ENCODE measurements around the gene LUC7L2. TPM values are rescaled to one million over a fixed set of nuclear protein-coding genes. Genes with fewer than 3 reads are reported as not detected.

LUC7L2 gene
- total RNA-seq, 1 experiment from 2014 or later: 94.4 TPM

DNA sequence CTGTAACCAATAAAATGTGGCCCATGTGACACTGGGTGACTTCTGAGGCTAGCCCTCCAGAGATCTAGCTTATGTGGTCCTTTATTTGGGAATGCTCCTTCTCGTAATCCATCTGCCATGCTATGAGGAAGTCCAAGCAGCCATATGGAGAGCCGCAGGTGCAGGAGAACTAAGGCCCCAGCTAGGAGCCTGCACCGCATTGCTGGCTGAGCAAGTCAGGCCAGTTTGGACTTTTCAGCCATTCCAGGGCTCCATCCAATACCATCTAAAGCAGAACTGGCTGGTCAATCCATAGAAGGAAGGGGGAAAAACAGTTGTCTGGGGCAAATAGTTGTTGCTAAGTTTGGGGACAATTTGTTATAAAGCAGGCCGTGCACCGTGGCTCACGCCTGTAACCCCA lies 91.2 kb downstream of the LUC7L2 start (continued):
- TF ChIP-seq, protein P1, sequence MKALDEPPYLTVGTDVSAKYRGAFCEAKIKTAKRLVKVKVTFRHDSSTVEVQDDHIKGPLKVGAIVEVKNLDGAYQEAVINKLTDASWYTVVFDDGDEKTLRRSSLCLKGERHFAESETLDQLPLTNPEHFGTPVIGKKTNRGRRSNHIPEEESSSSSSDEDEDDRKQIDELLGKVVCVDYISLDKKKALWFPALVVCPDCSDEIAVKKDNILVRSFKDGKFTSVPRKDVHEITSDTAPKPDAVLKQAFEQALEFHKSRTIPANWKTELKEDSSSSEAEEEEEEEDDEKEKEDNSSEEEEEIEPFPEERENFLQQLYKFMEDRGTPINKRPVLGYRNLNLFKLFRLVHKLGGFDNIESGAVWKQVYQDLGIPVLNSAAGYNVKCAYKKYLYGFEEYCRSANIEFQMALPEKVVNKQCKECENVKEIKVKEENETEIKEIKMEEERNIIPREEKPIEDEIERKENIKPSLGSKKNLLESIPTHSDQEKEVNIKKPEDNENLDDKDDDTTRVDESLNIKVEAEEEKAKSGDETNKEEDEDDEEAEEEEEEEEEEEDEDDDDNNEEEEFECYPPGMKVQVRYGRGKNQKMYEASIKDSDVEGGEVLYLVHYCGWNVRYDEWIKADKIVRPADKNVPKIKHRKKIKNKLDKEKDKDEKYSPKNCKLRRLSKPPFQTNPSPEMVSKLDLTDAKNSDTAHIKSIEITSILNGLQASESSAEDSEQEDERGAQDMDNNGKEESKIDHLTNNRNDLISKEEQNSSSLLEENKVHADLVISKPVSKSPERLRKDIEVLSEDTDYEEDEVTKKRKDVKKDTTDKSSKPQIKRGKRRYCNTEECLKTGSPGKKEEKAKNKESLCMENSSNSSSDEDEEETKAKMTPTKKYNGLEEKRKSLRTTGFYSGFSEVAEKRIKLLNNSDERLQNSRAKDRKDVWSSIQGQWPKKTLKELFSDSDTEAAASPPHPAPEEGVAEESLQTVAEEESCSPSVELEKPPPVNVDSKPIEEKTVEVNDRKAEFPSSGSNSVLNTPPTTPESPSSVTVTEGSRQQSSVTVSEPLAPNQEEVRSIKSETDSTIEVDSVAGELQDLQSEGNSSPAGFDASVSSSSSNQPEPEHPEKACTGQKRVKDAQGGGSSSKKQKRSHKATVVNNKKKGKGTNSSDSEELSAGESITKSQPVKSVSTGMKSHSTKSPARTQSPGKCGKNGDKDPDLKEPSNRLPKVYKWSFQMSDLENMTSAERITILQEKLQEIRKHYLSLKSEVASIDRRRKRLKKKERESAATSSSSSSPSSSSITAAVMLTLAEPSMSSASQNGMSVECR (CRISPR knock-in tag; IDR thresholded peaks at IDR 0.05; ENCODE audit: borderline replicate concordance): no peak
- no peak for TF ChIP-seq ZNF423 (CRISPR knock-in tag; IDR thresholded peaks at IDR 0.05)
- TF ChIP-seq, protein P2, sequence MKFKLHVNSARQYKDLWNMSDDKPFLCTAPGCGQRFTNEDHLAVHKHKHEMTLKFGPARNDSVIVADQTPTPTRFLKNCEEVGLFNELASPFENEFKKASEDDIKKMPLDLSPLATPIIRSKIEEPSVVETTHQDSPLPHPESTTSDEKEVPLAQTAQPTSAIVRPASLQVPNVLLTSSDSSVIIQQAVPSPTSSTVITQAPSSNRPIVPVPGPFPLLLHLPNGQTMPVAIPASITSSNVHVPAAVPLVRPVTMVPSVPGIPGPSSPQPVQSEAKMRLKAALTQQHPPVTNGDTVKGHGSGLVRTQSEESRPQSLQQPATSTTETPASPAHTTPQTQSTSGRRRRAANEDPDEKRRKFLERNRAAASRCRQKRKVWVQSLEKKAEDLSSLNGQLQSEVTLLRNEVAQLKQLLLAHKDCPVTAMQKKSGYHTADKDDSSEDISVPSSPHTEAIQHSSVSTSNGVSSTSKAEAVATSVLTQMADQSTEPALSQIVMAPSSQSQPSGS (CRISPR knock-in tag; IDR thresholded peaks at IDR 0.05; ENCODE audit: borderline replicate concordance, low read depth): no peak
- no peak for TF ChIP-seq PRRX2 (CRISPR knock-in tag; IDR thresholded peaks at IDR 0.05)
- TF ChIP-seq, protein P3, sequence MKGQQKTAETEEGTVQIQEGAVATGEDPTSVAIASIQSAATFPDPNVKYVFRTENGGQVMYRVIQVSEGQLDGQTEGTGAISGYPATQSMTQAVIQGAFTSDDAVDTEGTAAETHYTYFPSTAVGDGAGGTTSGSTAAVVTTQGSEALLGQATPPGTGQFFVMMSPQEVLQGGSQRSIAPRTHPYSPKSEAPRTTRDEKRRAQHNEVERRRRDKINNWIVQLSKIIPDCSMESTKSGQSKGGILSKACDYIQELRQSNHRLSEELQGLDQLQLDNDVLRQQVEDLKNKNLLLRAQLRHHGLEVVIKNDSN (CRISPR knock-in tag; IDR thresholded peaks at IDR 0.05): no peak
- no peak for TF ChIP-seq ZNF396 (CRISPR knock-in tag; IDR thresholded peaks at IDR 0.05; ENCODE audit: borderline replicate concordance)
- no peak for TF ChIP-seq ETV6 (CRISPR knock-in tag; IDR thresholded peaks at IDR 0.05)
- TF ChIP-seq ZNF671 (CRISPR knock-in tag; IDR thresholded peaks at IDR 0.05): no peak

DNA sequence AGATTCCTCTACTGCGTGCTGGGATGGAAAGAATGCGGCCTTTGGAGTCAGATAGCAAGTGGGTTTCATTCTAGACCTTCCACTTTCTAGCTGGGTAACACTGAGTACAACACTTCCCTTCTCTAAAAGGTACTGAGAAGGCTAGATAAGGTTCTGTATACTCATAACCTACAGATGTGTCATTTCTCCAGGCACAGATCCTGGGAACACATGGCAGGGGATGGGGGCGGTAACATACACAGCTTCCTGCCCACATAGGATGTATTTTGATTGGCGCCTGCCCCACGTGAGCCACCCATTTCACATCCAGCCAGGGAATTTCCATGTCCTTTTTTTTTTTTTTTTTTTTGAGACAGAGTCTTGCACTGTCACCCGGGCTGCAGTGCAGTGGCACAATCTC lies 91.9 kb downstream of the LUC7L2 start:
- CTCF ChIA-PET: interaction anchor here (1.0 to 1.1 kb wide), 2 partner anchors 32 to 48 kb away, joined by 3 to 4 read pairs; partner anchors contain the start of gene KLRG2
- ATAC-seq: no peak
- no peaks in the 10 kb centered on the region for H3K36me3 Mint-ChIP-seq
- TF ChIP-seq, protein P4, sequence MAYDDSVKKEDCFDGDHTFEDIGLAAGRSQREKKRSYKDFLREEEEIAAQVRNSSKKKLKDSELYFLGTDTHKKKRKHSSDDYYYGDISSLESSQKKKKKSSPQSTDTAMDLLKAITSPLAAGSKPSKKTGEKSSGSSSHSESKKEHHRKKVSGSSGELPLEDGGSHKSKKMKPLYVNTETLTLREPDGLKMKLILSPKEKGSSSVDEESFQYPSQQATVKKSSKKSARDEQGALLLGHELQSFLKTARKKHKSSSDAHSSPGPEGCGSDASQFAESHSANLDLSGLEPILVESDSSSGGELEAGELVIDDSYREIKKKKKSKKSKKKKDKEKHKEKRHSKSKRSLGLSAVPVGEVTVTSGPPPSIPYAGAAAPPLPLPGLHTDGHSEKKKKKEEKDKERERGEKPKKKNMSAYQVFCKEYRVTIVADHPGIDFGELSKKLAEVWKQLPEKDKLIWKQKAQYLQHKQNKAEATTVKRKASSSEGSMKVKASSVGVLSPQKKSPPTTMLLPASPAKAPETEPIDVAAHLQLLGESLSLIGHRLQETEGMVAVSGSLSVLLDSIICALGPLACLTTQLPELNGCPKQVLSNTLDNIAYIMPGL (CRISPR knock-in tag; IDR thresholded peaks at IDR 0.05): no peak
- TF ChIP-seq, protein P3 (CRISPR knock-in tag; IDR thresholded peaks at IDR 0.05): no peak
- TF ChIP-seq ZSCAN18 (CRISPR knock-in tag; IDR thresholded peaks at IDR 0.05): no peak
- TF ChIP-seq MXD4 (CRISPR knock-in tag; IDR thresholded peaks at IDR 0.05; ENCODE audit: borderline replicate concordance): no peak
- TF ChIP-seq, protein P5, sequence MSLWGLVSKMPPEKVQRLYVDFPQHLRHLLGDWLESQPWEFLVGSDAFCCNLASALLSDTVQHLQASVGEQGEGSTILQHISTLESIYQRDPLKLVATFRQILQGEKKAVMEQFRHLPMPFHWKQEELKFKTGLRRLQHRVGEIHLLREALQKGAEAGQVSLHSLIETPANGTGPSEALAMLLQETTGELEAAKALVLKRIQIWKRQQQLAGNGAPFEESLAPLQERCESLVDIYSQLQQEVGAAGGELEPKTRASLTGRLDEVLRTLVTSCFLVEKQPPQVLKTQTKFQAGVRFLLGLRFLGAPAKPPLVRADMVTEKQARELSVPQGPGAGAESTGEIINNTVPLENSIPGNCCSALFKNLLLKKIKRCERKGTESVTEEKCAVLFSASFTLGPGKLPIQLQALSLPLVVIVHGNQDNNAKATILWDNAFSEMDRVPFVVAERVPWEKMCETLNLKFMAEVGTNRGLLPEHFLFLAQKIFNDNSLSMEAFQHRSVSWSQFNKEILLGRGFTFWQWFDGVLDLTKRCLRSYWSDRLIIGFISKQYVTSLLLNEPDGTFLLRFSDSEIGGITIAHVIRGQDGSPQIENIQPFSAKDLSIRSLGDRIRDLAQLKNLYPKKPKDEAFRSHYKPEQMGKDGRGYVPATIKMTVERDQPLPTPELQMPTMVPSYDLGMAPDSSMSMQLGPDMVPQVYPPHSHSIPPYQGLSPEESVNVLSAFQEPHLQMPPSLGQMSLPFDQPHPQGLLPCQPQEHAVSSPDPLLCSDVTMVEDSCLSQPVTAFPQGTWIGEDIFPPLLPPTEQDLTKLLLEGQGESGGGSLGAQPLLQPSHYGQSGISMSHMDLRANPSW (CRISPR knock-in tag; conservative IDR thresholded peaks at IDR 0.05; ENCODE audit: low read depth): no peak
- no peak for TF ChIP-seq NR2C2 (CRISPR knock-in tag; IDR thresholded peaks at IDR 0.05)
- TF ChIP-seq, protein P6, sequence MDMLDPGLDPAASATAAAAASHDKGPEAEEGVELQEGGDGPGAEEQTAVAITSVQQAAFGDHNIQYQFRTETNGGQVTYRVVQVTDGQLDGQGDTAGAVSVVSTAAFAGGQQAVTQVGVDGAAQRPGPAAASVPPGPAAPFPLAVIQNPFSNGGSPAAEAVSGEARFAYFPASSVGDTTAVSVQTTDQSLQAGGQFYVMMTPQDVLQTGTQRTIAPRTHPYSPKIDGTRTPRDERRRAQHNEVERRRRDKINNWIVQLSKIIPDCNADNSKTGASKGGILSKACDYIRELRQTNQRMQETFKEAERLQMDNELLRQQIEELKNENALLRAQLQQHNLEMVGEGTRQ (CRISPR knock-in tag; IDR thresholded peaks at IDR 0.05): no peak
- TF ChIP-seq NFYB (CRISPR knock-in tag; conservative IDR thresholded peaks at IDR 0.05; ENCODE audit: low read depth): no peak
- TF ChIP-seq HMGA2 (CRISPR knock-in tag; IDR thresholded peaks at IDR 0.05): no peak
- no peak for TF ChIP-seq RELA (CRISPR knock-in tag; IDR thresholded peaks at IDR 0.05; ENCODE audit: borderline replicate concordance)
- TF ChIP-seq JAZF1 (CRISPR knock-in tag; IDR thresholded peaks at IDR 0.05): no peak
- no peak for TF ChIP-seq ZNF263 (CRISPR knock-in tag; IDR thresholded peaks at IDR 0.05; ENCODE audit: low read depth)
- TF ChIP-seq, protein P7, sequence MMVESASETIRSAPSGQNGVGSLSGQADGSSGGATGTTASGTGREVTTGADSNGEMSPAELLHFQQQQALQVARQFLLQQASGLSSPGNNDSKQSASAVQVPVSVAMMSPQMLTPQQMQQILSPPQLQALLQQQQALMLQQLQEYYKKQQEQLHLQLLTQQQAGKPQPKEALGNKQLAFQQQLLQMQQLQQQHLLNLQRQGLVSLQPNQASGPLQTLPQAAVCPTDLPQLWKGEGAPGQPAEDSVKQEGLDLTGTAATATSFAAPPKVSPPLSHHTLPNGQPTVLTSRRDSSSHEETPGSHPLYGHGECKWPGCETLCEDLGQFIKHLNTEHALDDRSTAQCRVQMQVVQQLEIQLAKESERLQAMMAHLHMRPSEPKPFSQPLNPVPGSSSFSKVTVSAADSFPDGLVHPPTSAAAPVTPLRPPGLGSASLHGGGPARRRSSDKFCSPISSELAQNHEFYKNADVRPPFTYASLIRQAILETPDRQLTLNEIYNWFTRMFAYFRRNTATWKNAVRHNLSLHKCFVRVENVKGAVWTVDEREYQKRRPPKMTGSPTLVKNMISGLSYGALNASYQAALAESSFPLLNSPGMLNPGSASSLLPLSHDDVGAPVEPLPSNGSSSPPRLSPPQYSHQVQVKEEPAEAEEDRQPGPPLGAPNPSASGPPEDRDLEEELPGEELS (CRISPR knock-in tag; IDR thresholded peaks at IDR 0.05): no peak

More for the DNA sequence above, 91.9 kb downstream of the LUC7L2 start:
- no peak for DNase-seq (ENCODE audit: low spot score)
- no peaks in the 10 kb centered on the region for H3K9me3 Mint-ChIP-seq
- POLR2A ChIA-PET: no interaction called here
- peaks cover 11% of the 10 kb centered on the region for H3K4me1 Mint-ChIP-seq
- no peak overlapping the region for H3K27ac Mint-ChIP-seq
- H3K4me3 Mint-ChIP-seq: no peak overlapping the region
- H3K27me3 Mint-ChIP-seq (ENCODE audit: low read depth): no peaks in the 10 kb centered on the region; the same call in 1 of the 2 replicates
